ENCODE data around the gene PRDX2. TPM values are rescaled to one million over a fixed set of nuclear protein-coding genes. Genes with fewer than 3 reads are reported as not detected.

The PRDX2 gene
- total RNA-seq, 1 experiment from 2014 or later: 295 TPM

DNA sequence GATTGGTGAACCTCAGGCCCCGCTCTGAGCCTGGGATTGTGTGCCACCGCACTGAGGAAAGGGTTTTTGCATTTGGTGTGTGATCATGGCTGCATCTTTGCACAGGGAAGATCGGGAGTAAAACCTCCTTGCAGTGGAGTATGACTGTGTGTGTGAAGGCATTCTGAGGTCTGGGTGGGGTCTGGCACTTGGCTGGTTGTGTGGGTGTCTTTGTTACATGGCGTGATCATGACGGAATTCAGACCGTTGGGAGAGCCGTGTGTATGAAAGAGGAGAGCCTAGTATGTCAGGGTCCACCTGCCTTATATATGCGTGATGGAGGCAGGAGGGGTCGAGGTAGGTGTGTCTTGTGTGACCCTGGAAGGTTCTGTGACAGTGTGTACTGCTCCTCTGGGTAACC is 50.7 kb downstream of the PRDX2 start:
- no peaks in the 10 kb centered on the region for H3K27me3 Mint-ChIP-seq (ENCODE audit: insufficient read depth, unreplicated experiment)
- DNase-seq (ENCODE audit: unreplicated experiment): no peak
- POLR2A ChIA-PET: interaction anchor here (1.0 to 5.1 kb wide), 6 partner anchors 8 to 42 kb away, joined by 3 to 43 read pairs (median 8); partner anchors contain the start of genes GET3 and TRIR
- intact Hi-C loops (cut with micrococcal nuclease): no loop called here
- CTCF ChIA-PET: interaction anchor here (0.6 to 2.2 kb wide), 8 partner anchors 9 to 97 kb away, joined by 3 to 14 read pairs (median 5); partner anchors contain the start of gene GET3
- BruUV-seq (replicated peaks): no TSS peak
- no peaks in the 10 kb centered on the region for H3K9me3 Mint-ChIP-seq (ENCODE audit: unreplicated experiment)
- H3K4me3 Mint-ChIP-seq (ENCODE audit: unreplicated experiment): peak overlapping the region; percentile 58
- H3K36me3 Mint-ChIP-seq (ENCODE audit: insufficient read depth, unreplicated experiment): peaks cover 23% of the 10 kb centered on the region
- TF ChIP-seq CTCF (IDR thresholded peaks at IDR 0.05; ENCODE audit: unreplicated experiment): no peak
- peak overlapping the region; percentile 76 for H3K27ac Mint-ChIP-seq (ENCODE audit: low read depth, unreplicated experiment)
- peaks cover 24% of the 10 kb centered on the region for H3K4me1 Mint-ChIP-seq (ENCODE audit: insufficient read depth, unreplicated experiment)

GRCh38 chr19:12749938-12750521 is 51.6 kb downstream of the PRDX2 start:
- H3K4me3 Mint-ChIP-seq (ENCODE audit: unreplicated experiment): peak overlapping the region; percentile 58
- H3K4me1 Mint-ChIP-seq (ENCODE audit: insufficient read depth, unreplicated experiment): peaks cover 24% of the 10 kb centered on the region
- ChIA-PET CTCF (interaction anchor here (0.8 to 2.2 kb wide), 9 partner anchors 9 to 232 kb away, joined by 3 to 14 read pairs (median 4); partner anchors contain the start of gene GET3), POLR2A (interaction anchor here (0.6 to 5.1 kb wide), 13 partner anchors 9 to 43 kb away, joined by 3 to 43 read pairs (median 4); partner anchors contain the start of genes GET3, JUNB, TNPO2 and TRIR)
- peak; percentile 42 for DNase-seq (ENCODE audit: unreplicated experiment)
- TF ChIP-seq CTCF (IDR thresholded peaks at IDR 0.05; ENCODE audit: unreplicated experiment): no peak
- no peaks in the 10 kb centered on the region for H3K27me3 Mint-ChIP-seq (ENCODE audit: insufficient read depth, unreplicated experiment)
- H3K36me3 Mint-ChIP-seq (ENCODE audit: insufficient read depth, unreplicated experiment): peaks cover 30% of the 10 kb centered on the region
- H3K9me3 Mint-ChIP-seq (ENCODE audit: unreplicated experiment): no peaks in the 10 kb centered on the region
- intact Hi-C loops (cut with micrococcal nuclease): no loop called here
- peak overlapping the region; percentile 76 for H3K27ac Mint-ChIP-seq (ENCODE audit: low read depth, unreplicated experiment)
- BruUV-seq (replicated peaks): no TSS peak

DNA sequence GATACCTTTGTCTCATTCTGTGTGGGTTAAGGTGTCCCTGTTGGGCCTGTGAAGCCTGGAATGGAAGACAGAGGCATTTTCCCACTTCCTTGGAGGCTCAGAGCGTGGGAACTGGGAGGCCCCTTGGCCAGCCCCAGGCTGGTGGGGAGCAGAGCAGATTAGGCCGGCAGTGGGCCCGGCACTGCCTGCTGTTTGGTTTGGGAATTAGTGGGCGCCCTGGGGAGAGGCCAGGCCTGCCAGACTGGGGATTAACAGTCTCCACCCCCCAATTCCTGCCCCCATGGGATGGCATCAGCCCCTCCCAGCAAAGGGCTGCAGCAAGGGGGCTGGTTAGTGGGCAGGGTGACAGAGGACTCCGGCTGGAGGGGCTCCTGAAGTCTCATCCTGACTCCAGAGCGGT is 53.1 kb downstream of the PRDX2 start:
- TF ChIP-seq CTCF (IDR thresholded peaks at IDR 0.05; ENCODE audit: unreplicated experiment): no peak
- no TSS peak for BruUV-seq (replicated peaks)
- intact Hi-C loops (cut with micrococcal nuclease): no loop called here
- Mint-ChIP-seq H3K36me3 (ENCODE audit: insufficient read depth, unreplicated experiment) (peaks cover 43% of the 10 kb centered on the region), H3K27ac (ENCODE audit: low read depth, unreplicated experiment) (peak overlapping the region; percentile 61), H3K4me1 (ENCODE audit: insufficient read depth, unreplicated experiment) (peaks cover 24% of the 10 kb centered on the region), H3K27me3 (ENCODE audit: insufficient read depth, unreplicated experiment) (no peaks in the 10 kb centered on the region), H3K9me3 (ENCODE audit: unreplicated experiment) (no peaks in the 10 kb centered on the region), H3K4me3 (ENCODE audit: unreplicated experiment) (no peak overlapping the region)
- ChIA-PET CTCF (interaction anchor here (0.7 to 7.1 kb wide), 3 partner anchors 9 to 82 kb away, joined by 3 to 75 read pairs (median 3); partner anchors contain the start of genes MAN2B1 and WDR83), POLR2A (interaction anchor here (0.6 to 5.1 kb wide), 6 partner anchors 11 to 45 kb away, joined by 3 to 43 read pairs (median 8); partner anchors contain the start of genes GET3, JUNB and TRIR)
- DNase-seq (ENCODE audit: unreplicated experiment): no peak

Small RNA genes lying within 50 kb of the gene (microRNA-seq; reads per million reads assigned to microRNA genes)
- gene MIR5684: not detected

Other genes starting within 250 kb of the PRDX2 start
- 6.9 and 8.4 TPM in 2 replicates for gene ZNF490, start 191.0 kb downstream of the PRDX2 start, total RNA-seq (2022)
- 23.7 and 40.2 TPM in 2 replicates for gene ZNF791, start 190.9 kb downstream of the PRDX2 start, total RNA-seq (2022)
- gene MAN2B1, start 135.1 kb downstream of the PRDX2 start, total RNA-seq (2022): 53.8 and 67.0 TPM in 2 replicates
- gene WDR83, start 135.0 kb downstream of the PRDX2 start, total RNA-seq (2022): 9.3 and 11.7 TPM in 2 replicates
- 74.2 and 85.8 TPM in 2 replicates for gene DHPS, start 119.9 kb downstream of the PRDX2 start, total RNA-seq (2022)
- gene GNG14, start 113.8 kb downstream of the PRDX2 start, total RNA-seq (2022): not detected in 2 replicates
- gene FBXW9, start 105.2 kb downstream of the PRDX2 start, total RNA-seq (2022): 10.8 and 13.8 TPM in 2 replicates
- 74.7 and 89.5 TPM in 2 replicates for gene TNPO2, start 77.9 kb downstream of the PRDX2 start, total RNA-seq (2022)
- 139 and 146 TPM in 2 replicates for gene TRIR, start 67.1 kb downstream of the PRDX2 start, total RNA-seq (2022)
- gene GET3, start 64.3 kb downstream of the PRDX2 start, total RNA-seq (2022): 62.9 and 67.1 TPM in 2 replicates
- 0.70 and 0.83 TPM in 2 replicates for gene BEST2, start 50.0 kb downstream of the PRDX2 start, total RNA-seq (2022)
- gene HOOK2, start 26.2 kb downstream of the PRDX2 start, total RNA-seq (2022): 31.6 and 32.8 TPM in 2 replicates
- gene JUNB, start 10.3 kb downstream of the PRDX2 start, total RNA-seq (2022): 86.4 and 125 TPM in 2 replicates
- gene THSD8, start 269 bp upstream of the PRDX2 start, total RNA-seq (2022): 6.9 and 14.5 TPM in 2 replicates
- gene RNASEH2A, start 4.8 kb upstream of the PRDX2 start, total RNA-seq (2022): 11.2 and 16.7 TPM in 2 replicates
- not detected in 2 replicates for gene RTBDN, start 32.8 kb upstream of the PRDX2 start, total RNA-seq (2022)
- 1.0 and 1.6 TPM in 2 replicates for gene MAST1, start 36.7 kb upstream of the PRDX2 start, total RNA-seq (2022)
- gene DNASE2, start 79.6 kb upstream of the PRDX2 start, total RNA-seq (2022): 26.7 and 28.7 TPM in 2 replicates
- gene KLF1, start 85.4 kb upstream of the PRDX2 start, total RNA-seq (2022): not detected in 2 replicates
- gene GCDH, start 89.4 kb upstream of the PRDX2 start, total RNA-seq (2022): 22.9 and 38.0 TPM in 2 replicates
- gene SYCE2, start 117.5 kb upstream of the PRDX2 start, total RNA-seq (2022): 0.83 and 0.91 TPM in 2 replicates
- gene FARSA, start 131.9 kb upstream of the PRDX2 start, total RNA-seq (2022): 78.6 and 107 TPM in 2 replicates
- gene CALR, start 136.8 kb upstream of the PRDX2 start, total RNA-seq (2022): 792 and 1,042 TPM in 2 replicates
- 197 and 219 TPM in 2 replicates for gene RAD23A, start 144.1 kb upstream of the PRDX2 start, total RNA-seq (2022)
- 44.4 and 47.5 TPM in 2 replicates for gene GADD45GIP1, start 155.4 kb upstream of the PRDX2 start, total RNA-seq (2022)
- gene DAND5, start 167.8 kb upstream of the PRDX2 start, total RNA-seq (2022): not detected in 2 replicates
- 26.9 and 27.2 TPM in 2 replicates for gene NFIX, start 193.7 kb upstream of the PRDX2 start, total RNA-seq (2022)